K562 (cell line): ENCODE results near the gene MICU1. TPM values are rescaled to one million over a fixed set of nuclear protein-coding genes. Genes with fewer than 3 reads are reported as not detected.

Experiments
- ARID2 ChIP-seq: fragments of 450-650 bp; IDR thresholded peaks from 2 replicates; pipeline ENCODE4 v1.6.1; 2017; ENCODE audit warnings: antibody characterized with exemption, mild to moderate bottlenecking
- DACH1 ChIP-seq: fragments of 450-650 bp; IDR thresholded peaks from 2 replicates; pipeline ENCODE4 v1.6.1; 2018; ENCODE audit not compliant: partially characterized antibody
- ETS2 ChIP-seq: IDR thresholded peaks from 2 replicates; pipeline ENCODE4 v1.6.1; 2016; ENCODE audit warnings: borderline replicate concordance, missing genetic modification characterization, mild to moderate bottlenecking, moderate library complexity, missing compliant biosample characterization; ENCODE audit not compliant: poor library complexity, severe bottlenecking
- HES1 ChIP-seq: fragments of 450-650 bp; IDR thresholded peaks from 2 replicates; pipeline ENCODE4 v1.6.1; 2016; ENCODE audit warnings: low read depth, mild to moderate bottlenecking, moderate library complexity
- KDM1A ChIP-seq, 2 experiments: fragments of 450-650 bp; IDR thresholded peaks; 2 replicates each; pipeline ENCODE4 v1.6.1; 2016; ENCODE audit warnings: mild to moderate bottlenecking in 2 of 2
- LARP7 ChIP-seq: fragments of 450-650 bp; IDR thresholded peaks from 2 replicates; pipeline ENCODE4 v1.6.1; 2016
- PKNOX1 ChIP-seq: fragments of 450-650 bp; IDR thresholded peaks from 2 replicates; pipeline ENCODE4 v1.6.1; 2016
- RERE ChIP-seq: sonication (generic); formaldehyde crosslinking; IDR thresholded peaks from 2 replicates; pipeline ENCODE4 v1.8.0; 2023; ENCODE audit warnings: missing genetic modification reagents, mild to moderate bottlenecking, borderline replicate concordance
- REST ChIP-seq, 2 experiments: fragments of 450-650 bp; formaldehyde crosslinking in 1 of 2; IDR thresholded peaks; 2 replicates each; pipeline versions ENCODE4 v1.4.0 to v1.6.1; 2014 to 2020; ENCODE audit warnings: mild to moderate bottlenecking in 2 of 2, borderline replicate concordance in 1 of 2, low read depth in 1 of 2
- polyA plus RNA-seq, 8 experiments: library from polyadenylated mRNA; depleted of rRNA in 4 of 8; stranded (reverse) in 5 of 8; unstranded in 3 of 8; fragments of >200 nt; fragmentation: Nextera tagmentation in 2 of 8; fragmentation: Illumina TruSeq in 1 of 8; extraction: Ambion mirVana in 2 of 8; extraction: Trizol in 1 of 8; gene quantifications; 2 replicates each; pipeline versions ENCODE4 v1.2.1 to v1.2.3, GENCODE V29; 2011 to 2014; ENCODE audit warnings: inconsistent platforms in 1 of 8, missing spikeins in 1 of 8
- total RNA-seq, 7 experiments: library from RNA; depleted of rRNA in 6 of 7; stranded (reverse); fragments of >200 nt in 6 of 7; fragmentation: Illumina TruSeq in 2 of 7; extraction: Trizol in 2 of 7; gene quantifications; 2 replicates each; pipeline versions ENCODE4 v1.2.1 to v1.2.3, GENCODE V29; 2011 to 2021; ENCODE audit warnings: low replicate concordance in 1 of 7

MICU1 gene
- total and polyA plus RNA-seq, 9 of the 15 experiments (the other 6 are each of a cell fraction or from before 2014, with no cell fraction given): 29.3 to 76.8 (median 48.4) TPM

GRCh38 chr10:72354356-72355213, 271.3 kb downstream of the MICU1 start, which contains the start of gene DNAJB12 (continued):
- TF ChIP-seq RERE (CRISPR knock-in tag): 0 out of 2 replicates have a peak, but pooled peaks have one; percentile 1
- peak in 1 of 2 experiments; percentile 100; a peak in 2 of 4 replicates for TF ChIP-seq KDM1A (IDR thresholded peaks at IDR 0.05)
- peak; percentile 64; the same call in 1 of the 2 replicates for TF ChIP-seq ARID2
- no peak for TF ChIP-seq HES1
- TF ChIP-seq LARP7: peak; percentile 84
- TF ChIP-seq DACH1: peak; percentile 50
- no peak for TF ChIP-seq ETS2 (tag)
- peak; percentile 89 for TF ChIP-seq PKNOX1
- TF ChIP-seq REST (IDR thresholded peaks at IDR 0.05; ENCODE audit: borderline replicate concordance): peak; percentile 43
- peak; percentile 82; the same call in 1 of the 2 replicates for TF ChIP-seq REST (CRISPR knock-in tag; IDR thresholded peaks at IDR 0.05; ENCODE audit: low read depth)
